Lung microvascular endothelial cell (primary cell): Measurements from ENCODE around the gene STRIP1. TPM values are rescaled to one million over a fixed set of nuclear protein-coding genes. Genes with fewer than 3 reads are reported as not detected.
"Not testable (repeated sequence)": the region's sequence is repeated elsewhere in the genome, so short reads cannot be mapped to it uniquely, and the experiment has no call there.

Experiments used
- DNase-seq, 2 donors: peaks; one replicate each; pipeline versions ENCODE4 v3.0.0 to v3.0.0-alpha.2; 2010; ENCODE audit warnings: low read depth in 2 of 2
- total RNA-seq: library from RNA; depleted of rRNA; stranded (reverse); fragments of >200 nt; gene quantifications from 2 replicates; pipeline ENCODE4 v1.2.1, GENCODE V29; 2014

The STRIP1 gene
- total RNA-seq, 1 donor from 2014 or later = 41.5 TPM

- peak in 1 of 2 donors; percentile 16 for DNase-seq
Measured at GRCh38 chr1:110067893-110068645, 33.6 kb downstream of the STRIP1 start.

DNA sequence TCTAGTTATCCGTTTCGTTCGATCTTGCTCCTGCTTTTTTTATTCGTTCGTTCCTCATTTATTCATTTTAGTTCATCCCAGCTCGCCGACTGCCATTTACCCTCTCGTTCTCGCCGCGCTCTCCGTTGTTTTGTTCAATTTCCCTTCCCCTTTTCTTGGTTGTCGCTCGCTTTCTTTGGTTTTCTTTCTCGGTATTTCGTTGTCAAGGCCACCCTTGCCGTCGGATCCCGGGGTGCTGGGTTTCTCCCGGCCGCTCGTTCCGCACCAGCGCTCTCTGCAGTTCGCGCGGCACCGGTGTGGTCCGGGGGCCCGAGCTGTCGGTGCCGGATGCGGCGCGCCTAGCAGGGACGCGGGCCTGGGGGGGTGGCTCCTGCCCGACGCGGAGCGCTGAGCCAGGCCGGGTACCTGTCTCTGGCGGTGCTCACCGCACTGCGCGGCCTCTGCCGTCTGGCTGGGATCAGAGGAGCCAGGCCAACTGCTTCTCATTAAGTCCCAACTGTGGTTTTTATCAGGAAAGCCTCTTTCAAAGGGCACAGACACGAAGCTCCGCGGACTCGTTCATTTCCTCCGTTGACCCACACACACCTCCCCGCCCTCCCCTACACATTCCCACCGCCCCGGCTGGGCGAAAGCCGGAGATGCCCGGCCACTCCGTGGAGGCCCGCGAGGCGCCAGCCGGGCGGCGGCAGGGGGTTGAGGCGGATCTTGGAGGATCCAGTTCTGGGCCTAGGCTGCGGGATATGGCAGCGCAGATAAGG, 34.4 kb downstream of the STRIP1 start:
- peak in 1 of 2 donors; percentile 15 for DNase-seq

DNA sequence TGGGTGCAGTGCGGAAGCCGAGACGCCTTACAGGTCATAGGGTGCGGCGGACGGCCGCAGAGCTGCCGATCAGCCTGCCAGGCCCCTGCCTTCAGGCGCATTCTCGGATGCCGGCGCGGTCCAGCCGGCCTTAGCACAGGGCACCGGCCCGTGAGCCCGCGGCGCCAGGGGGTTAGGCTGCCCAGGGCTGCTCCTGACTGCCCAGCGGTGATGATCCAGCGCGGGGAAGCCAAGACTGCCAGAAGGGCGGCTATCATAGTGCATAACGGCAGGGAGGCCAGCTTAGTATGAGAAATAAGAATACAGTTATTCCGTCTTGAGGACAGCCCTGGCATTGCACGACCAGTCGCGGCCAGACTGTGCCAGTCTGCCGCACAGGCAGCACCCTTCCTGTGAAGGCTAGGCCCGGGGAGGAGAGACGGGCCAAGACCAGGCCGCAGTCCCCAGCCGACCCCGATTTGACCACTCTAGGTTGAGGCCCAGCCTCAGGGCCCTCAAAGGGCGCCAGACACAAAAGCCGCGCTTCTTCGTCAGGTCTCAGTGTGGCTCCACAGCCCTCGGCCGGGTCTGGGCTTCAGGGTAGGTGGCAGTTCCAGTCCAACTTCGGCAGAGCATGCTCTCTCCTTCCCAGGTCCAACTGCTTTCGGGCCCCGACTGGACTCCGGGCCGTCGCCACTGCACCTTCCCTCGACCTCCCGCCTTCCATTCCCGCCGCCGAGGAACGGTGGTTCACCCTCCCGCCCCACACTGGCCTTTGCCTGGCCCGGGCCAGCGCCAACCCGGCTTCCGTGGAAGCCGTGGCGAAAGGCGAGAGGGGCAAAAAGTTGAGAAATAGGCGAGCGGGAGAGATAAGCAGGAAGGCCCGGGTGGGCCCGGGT, 35.2 kb downstream of the STRIP1 start:
- no peak for DNase-seq

GRCh38 chr1:110070282-110070669, 35.9 kb downstream of the STRIP1 start:
- no peak for DNase-seq

GRCh38 chr1:110070671-110071242, 36.3 kb downstream of the STRIP1 start, which contains the start of gene ALX3:
ALX3 (minus strand) TSS chr1:110070672; CDS start chr1:110070612, 60 bp downstream.
- no peak for DNase-seq

- no peak for DNase-seq
Measured at GRCh38 chr1:110074166-110074565, 39.7 kb downstream of the STRIP1 start.

DNA sequence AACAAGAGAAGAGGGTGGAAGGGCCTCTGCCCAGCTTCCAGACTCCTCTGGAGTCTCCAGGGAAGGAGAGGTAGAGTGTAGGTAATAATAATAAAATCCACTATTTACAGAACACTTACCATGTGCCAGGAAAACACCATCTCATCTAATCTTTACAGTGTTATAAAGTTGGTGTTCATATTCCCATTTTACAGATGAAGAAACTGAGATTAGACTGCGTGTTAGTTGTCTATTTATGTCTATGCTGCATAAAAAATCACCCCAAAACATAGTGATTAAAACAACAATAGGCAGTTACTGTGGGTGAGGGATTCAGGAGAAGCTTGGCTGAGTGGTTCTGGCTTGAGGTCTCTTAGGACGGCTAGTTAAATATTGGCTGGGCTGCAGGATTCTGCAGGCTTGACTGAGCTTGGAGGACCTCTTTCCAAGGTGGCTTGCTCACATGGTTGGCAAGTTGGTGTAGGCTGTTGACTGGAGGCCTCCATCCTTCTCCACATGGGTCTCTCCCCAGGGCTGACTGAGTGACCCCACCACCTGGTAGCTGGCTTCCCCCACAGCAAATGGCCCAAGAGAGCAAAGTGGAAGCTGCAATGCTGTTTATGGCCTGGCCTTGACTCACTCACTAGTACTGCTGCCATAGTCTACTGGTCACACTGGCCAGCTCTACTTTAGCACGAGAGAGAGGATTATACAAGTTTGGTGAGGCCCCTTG, 42.5 kb downstream of the STRIP1 start:
- DNase-seq = no peak

DNA sequence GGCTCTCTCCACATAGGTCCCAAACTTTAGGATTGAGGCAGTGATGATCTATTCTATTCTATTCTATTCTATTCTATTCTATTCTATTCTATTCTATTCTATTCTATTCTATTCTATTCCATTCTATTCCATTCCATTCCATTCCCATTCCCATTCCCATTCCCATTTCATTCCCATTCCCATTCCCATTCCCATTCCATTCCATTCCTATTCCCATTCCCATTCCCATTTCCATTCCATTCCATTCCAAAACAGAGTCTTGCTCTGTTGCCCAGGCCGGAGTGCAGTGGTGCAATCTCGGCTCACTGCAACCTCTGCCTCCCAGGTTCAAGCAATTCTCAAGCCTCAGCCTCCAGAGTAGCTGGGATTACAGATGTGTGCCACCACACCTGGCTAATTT, 45.6 kb downstream of the STRIP1 start:
- DNase-seq = not testable (repeated sequence)

DNA sequence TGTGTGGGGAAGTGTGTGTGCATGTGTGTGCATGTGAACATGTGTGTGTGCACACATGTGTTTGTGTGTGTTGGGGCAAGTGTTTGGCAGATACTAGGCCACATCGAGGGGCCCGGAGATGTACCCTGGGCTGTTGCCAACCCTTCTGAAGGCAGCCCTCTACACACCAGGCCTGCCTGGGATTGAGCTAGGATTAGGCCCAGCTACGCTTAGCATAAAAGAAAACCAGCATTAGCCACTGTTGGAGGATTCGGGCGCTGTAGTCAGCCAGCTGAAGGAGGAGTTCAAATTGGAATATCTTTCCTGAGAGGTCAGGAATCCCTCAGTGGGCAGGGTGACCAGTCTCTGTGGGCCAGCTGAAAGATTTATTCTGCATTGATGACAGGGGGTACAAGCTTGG, 46.6 kb downstream of the STRIP1 start:
- no peak for DNase-seq

DNA sequence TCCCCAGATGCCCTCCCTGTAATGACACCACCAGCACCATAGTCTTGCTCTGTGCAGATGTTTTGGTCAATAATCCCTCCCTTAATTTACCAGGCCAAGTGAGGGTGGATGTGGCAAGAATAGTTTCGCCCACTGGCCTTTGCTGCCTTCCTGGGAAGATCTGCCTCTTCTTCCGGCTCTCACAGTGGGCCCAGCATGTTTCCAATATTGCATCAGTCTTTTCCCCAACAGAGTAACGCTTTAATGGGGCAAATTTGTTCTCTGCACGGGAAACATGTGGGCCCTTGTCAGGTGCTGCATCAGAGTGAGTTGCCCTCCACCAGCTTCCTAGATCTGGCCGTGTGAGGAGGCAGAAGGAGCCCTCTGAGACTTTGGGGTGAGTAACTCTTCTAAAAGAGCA, 48.1 kb downstream of the STRIP1 start:
- DNase-seq = no peak

- DNase-seq = peak in 1 of 2 donors; percentile 12
Measured at GRCh38 chr1:110083061-110083865, 48.8 kb downstream of the STRIP1 start.

DNA sequence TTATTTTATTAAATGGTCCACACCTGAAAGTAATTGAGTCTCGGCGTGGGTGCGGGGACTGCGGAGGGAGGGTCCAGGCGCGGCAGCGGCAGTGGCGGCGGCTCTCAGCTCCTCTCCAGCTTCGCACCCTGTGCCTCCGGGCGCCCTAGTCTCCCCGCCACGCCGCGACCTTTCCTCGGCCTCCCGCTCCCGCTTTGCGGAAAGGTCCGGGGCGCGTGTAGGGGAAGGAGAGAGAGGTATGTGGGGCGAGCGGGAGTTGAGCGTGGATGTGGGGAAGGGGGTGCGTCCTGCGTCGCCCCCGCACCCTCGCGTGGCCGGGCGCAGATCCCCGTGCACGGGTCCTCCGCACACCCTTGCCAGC, 49.4 kb downstream of the STRIP1 start:
- DNase-seq = no peak

GRCh38 chr1:110084227-110085078, 50.0 kb downstream of the STRIP1 start:
- peak; percentile 38 to 51 for DNase-seq

DNA sequence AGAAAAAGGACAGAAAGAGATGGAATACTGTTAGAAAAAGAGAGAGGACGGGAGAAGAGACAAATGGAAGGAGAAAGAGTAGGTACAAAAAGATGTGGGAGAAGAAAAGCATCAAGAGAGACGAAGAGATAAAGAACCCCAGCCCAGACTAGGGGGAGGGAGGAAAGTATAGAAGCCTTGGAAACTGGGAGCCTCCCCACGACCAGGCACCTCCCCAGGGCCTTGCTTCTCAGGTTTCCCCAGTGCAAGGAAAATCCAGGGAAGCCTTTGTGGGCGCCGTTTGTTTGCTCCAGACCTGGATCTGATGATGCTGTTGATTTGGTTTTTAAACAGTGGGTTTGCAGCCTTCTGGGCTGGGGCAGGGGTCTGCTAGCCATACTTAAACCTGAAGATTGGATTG, 51.2 kb downstream of the STRIP1 start:
- no peak for DNase-seq

- DNase-seq = no peak
Measured at GRCh38 chr1:110086961-110087360, 52.5 kb downstream of the STRIP1 start.

DNA sequence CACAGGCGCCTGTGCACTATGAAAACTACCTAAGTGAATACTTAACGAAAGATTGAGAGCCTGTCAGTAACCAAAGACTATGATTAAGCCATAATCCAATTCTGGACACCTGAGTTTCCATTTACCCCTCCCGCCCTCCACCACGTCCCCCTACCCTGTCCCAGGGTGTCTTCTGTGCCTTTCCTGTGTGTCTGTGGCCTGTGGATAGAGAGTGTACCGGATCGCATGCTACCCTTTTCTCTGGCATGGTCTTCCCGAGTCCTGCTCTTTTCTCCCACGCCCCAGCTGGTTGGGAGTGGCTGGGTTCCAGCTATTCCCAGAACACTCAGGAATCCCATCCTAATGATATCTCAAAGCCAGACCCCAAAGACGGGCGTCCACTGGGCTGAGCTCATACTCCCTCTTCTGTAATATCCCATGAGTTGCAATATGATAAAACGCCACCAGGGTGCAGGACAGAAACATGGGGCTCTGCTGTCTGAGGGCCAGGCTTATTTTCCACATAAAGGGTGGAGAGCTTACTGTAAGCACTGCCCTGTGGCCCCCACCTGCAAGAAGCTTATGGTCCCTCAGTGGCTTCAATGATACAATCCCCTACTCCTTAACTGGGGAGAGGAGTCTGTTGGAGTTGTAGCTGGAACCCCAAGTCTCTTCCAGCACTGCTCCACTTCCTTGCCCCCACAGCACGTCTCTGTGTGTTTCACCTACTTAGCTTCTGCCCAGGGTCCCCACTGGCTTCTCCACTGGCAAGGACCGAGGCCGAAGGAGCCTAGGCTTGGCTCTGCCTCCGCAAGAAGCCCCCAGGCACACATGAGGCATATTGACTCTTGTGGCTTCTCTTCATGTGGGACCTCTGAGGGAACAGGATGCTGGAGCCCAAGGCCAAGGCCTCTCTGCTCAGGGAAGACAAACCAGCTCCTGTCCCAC, 53.7 kb downstream of the STRIP1 start:
- DNase-seq = peak; percentile 65 to 78

DNA sequence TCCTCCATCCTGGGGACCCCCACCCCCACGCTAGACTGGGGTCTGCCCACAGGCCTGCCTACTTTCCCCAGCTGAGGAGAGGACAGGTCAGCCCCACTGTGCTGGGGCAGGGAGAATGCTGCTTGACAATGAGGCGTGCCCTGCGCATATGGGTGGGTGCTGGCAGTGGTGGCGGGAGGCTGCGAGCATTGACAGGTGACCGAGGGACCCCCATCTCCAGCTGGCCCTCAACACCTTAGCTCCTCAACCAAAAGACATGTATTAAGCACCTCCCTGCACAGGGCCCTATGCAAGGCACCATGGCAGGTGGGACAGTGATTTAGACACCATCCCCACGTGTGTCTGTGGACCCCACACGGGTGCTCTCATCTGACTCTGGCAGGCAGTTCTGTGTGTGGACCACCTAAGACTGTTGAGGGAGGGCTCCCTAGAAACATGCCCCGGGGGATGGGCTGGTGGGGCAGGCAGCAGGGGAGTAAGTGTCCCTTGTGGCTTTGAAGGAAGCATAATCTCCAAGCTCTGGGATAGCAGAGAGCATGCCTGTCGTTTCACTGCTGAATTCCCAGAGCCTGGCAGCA, 54.4 kb downstream of the STRIP1 start:
- DNase-seq = no peak
